GM21526 (cell line): ENCODE results near the gene FMO4.
A peak's percentile ranks its signal among the peaks of the same experiment; 100 is the strongest.
"Not testable (repeated sequence)": the region's sequence is repeated elsewhere in the genome, so short reads cannot be mapped to it uniquely, and the experiment has no call there.

ENCODE experiments used
- ATAC-seq: cut with Tn5 transposase; IDR thresholded peaks from one replicate; pipeline ENCODE4 v1.9.1; 2021; ENCODE audit warnings: moderate library complexity; ENCODE audit not compliant: unreplicated experiment, low FRiP score

FMO4 gene, protein sequence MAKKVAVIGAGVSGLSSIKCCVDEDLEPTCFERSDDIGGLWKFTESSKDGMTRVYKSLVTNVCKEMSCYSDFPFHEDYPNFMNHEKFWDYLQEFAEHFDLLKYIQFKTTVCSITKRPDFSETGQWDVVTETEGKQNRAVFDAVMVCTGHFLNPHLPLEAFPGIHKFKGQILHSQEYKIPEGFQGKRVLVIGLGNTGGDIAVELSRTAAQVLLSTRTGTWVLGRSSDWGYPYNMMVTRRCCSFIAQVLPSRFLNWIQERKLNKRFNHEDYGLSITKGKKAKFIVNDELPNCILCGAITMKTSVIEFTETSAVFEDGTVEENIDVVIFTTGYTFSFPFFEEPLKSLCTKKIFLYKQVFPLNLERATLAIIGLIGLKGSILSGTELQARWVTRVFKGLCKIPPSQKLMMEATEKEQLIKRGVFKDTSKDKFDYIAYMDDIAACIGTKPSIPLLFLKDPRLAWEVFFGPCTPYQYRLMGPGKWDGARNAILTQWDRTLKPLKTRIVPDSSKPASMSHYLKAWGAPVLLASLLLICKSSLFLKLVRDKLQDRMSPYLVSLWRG

DNA sequence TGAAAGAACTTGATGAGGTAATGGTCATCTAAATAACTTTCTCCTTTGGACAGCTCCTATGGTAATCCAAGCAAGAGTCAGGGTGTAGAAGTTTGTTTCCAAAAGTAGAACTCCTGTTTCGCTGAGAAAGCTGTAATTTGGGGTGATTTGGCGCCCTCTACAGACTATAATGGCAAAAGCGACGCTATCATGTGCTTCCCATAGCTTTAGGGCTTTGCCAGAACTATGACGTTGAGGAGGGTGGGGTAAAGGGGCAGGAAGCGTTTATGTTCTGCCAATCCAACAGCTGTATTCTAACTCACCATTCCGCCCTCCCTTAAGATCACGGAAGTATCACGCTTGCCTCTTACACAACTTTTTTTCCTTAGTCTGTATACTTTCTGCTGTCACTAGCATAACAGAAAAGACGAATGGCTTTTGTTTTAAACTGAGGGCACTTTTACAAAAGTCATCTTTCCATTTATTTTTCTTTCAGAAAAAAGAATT lies at the start of gene FMO4:
Gene FMO4 (plus strand): TSS at position 349 of the 486 bp plus-strand sequence. CDS start 5,643 bp downstream, outside the sequence.
- peak; percentile 100 for ATAC-seq

DNA sequence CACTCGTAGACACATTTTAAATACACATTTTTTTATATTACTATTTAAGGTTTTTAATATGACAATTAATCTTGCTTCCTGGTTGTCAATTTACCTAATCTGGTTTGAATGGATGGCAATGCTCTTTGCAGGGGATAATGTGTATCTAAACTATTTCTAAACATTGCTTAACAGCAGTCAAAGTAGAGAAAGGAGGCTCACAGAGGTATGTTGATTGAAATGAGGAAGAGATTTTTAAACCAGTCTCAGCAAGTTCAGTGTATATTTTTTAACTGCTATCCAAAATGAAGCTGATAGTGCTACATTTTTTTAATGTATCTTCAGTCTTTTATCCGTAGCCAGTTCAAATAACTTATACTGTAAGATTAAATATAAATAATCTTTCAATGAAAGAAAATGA lies 48.3 kb upstream of the FMO4 start:
- ATAC-seq = no peak

DNA sequence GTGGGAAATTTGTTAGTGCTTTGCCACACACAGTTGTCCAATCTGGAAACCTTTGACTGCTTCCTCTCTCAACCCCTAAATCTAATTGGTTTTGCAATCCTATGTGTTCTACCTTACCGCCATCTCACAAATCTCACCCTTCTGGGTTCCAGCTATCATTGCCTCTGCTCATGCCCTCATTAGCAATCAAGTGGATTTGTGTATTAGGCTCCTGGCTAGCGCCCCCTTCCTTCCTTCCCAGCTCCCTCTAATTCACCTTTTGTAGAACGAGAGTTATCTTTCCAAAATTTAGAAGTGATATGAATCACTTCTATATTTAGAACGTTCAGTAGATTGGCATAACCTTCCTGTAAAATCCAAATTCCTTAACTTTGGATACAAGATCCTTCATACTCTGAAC lies 47.1 kb upstream of the FMO4 start:
- ATAC-seq = no peak

GRCh38 chr1:171267391-171267790 lies 46.6 kb upstream of the FMO4 start:
- ATAC-seq = no peak

DNA sequence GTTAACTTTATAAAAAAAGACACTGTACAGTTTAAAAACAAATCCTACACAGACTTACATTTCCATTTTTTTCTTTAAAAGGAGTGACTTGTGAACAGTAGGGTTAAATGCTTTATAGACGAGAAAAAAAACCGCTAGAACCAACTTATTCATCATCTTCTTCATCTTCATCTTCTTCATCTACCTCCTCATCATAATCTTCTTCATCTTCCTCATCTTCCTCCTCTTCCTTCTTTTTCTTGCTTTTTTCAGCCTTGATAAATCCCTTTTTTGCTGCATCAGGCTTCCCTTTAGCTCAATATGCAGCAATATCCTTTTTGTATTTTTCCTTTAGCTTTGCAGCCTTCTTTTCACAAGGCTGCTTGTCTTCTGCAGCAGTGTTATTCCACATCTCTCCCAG lies 43.2 kb upstream of the FMO4 start:
- no peak for ATAC-seq

GRCh38 chr1:171277534-171277933 lies 36.4 kb upstream of the FMO4 start:
- ATAC-seq = no peak

- no peak for ATAC-seq
These were observed 34.7 kb upstream of the FMO4 start for GRCh38 chr1:171279234-171279633.

DNA sequence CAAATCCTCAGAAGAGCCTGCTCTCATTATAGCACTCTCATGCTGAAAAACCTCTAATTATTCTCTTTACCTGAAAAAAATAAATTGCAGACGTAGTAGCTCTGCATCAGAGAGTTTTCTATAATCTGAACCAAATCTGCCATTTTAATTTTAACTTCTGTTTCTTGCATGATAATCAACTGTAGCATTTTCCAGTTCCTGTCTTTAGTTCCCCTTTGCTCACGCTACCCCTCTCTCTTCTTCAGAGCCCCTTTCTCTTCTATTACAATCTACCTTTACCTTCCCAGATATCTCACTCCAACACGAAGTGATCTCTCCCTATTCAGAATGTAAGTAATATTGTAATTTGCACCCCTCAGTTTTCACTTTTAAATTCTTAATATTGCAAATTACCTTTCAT lies 34.3 kb upstream of the FMO4 start:
- ATAC-seq = no peak

DNA sequence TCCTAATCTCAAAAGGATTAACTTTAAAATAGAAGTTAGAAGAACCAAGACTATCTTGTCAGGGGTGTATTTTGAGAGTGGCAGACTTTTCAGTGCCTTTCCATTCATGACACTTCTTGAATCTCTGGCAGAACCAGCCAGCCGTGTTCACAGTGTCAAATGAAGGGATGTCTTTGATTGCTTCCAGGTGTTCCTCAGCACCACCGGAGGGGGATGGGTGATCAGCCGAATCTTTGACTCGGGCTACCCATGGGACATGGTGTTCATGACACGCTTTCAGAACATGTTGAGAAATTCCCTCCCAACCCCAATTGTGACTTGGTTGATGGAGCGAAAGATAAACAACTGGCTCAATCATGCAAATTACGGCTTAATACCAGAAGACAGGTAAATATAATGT lies 33.4 kb upstream of the FMO4 start:
- ATAC-seq = no peak

DNA sequence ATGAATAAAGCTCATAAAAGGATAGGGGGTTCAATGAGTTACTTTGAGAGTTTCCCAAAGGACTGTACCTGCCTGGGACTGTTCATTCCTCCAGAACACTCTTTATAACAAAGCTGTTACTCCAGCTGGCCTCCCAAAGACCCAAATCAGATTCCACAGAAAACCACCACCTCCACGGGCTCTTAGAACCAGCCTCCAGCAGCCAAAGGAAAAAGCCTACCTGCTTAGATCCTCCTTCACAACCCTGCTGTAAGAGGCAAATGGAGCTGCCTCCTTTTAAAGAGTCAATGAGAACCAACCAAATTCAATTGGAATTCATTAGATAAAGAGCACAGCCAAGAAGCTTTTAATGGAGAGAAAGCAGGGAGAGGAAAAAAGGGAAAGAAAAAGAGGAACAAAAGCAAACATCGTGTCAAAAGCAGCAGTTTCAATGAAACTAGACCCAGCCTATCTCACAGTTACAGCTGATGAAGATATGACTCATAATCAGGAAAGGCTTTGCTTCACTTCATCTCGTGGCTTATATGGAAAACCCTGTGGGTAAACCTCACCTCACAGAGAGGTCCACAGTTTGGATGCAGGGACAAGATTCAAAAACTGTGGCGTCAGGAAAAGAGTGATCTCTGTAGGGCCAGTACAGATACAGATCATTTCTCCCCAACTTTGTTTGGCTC lies 27.8 kb upstream of the FMO4 start:
- ATAC-seq = no peak

- ATAC-seq = no peak
These were observed 23.4 kb upstream of the FMO4 start for GRCh38 chr1:171290621-171291020.

DNA sequence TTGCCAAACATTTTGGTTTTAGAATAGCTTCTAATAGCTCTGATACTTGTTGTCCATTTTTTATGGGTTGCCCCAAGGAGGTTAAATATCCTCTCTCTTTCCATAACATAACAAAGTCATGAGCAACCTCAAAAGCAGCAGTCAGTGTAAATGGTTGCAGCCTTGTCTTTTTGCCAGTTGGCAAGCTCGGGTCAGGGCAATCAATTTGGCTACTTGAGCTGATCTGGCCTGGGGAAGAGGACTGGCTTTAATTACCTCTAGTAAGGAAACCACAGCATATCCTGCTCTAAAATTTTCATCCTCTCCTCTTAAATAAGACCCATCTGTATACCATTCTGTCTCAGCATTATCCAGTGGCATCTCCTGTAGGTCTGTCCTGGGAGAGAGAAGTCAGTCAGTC lies 21.2 kb upstream of the FMO4 start:
- no peak for ATAC-seq

DNA sequence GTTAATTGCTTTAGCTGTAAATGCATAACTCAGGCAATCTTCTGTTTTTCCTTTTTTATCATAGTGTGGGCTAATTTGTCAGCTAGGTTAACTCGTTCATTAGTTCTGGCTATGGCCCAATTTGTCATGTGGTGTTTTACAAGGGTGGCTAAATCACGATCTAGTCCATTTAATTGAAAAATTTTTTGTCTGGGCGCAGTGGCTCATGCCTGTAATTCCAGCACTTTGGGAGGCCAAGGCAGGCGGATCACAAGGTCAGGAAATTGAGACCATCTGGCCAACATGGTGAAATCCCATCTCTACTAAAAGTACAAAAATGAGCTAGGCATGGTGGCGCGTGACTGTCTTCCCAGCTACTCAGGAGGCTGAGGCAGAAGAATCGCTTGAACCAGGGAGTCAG lies 18.6 kb upstream of the FMO4 start:
- not testable (repeated sequence) for ATAC-seq

DNA sequence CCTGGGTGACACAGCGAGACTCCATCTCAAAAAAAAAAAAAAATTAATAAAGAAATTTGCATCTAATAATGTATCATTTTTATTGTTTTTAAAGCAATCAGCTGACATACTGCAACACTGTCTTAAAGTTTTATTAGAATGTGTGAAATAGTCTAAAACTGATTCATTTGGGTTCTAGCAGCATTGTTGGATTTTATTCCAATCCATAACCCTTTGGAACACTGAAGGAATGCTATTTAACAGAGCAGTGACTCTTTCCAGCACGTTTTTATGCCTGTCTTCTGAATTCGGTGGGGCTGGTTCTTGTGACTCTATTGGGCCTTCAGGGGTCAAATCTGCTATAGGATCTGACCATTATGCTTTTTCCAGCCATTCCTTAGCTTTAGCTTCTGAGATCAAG lies 18.2 kb upstream of the FMO4 start:
- ATAC-seq = no peak

- ATAC-seq = no peak
These were observed 17.1 kb upstream of the FMO4 start for GRCh38 chr1:171296897-171297296.

- no peak for ATAC-seq
These were observed 15.3 kb upstream of the FMO4 start for GRCh38 chr1:171298696-171299095.

DNA sequence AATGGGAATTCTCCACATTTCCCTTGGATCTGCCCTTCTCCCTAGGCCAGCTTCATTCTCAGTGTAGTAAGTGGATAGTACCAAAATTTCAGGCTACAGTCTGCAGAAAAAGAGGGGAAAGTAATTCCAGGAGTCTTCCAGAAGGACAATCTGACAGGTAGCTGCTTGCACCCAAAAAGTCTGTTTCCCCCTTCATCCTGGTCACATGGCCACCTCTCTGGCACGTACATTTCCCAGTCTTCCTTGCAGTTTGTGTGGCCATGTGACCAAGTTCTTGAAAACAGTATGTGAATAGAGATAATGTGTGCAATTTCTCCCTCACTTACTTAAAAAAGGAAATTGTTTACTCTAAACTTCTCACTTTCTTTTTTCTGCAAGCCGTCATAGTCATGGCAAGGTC lies 14.6 kb upstream of the FMO4 start:
- no peak for ATAC-seq

DNA sequence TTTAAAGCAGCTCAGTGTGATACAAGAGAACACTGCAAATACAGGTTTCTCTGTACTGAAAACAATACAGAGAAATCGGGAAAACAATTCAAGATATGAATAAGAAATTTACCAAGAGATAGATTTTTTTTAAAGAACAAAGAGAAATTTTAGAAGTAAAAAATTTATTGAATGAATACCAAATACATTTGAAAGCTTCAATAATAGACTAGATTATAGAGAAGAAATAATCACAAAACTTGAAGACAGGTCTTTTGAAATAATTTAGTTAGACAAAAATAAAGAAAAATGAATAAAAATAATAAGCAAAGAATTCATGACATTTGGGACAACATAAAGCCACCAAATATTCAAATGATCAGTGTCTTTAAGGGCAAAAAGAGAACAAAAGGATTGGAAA lies 13.6 kb upstream of the FMO4 start:
- ATAC-seq = no peak

- ATAC-seq = no peak
These were observed 3.3 kb upstream of the FMO4 start for GRCh38 chr1:171310661-171311087.

- ATAC-seq = no peak
These were observed 2.0 kb upstream of the FMO4 start for GRCh38 chr1:171311771-171312558.

DNA sequence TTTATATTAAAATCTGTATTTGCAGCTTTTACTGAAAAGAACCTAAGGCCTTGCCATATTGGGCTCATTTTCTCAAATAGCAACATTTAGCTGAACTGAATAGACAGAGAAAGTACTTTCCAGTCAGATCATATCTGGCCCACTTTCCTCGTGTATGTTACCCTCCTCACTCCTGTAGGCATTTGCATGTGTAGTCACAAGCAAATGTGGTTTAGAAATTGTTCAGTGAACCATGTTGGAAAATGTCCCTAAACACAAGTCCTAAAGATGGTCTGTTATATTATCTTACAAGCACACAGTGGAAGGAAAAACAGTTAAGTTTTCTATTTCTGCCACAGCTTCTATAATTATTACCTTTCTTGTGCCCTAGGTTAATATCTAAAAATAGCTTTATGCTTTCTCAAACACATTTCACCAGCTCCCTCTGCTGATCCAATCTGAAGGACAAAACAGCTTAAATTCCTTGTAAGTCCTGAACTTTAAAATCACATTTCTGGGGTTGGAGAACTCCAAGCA lies 606 bp upstream of the FMO4 start:
- ATAC-seq = peak; percentile 35
